ENCODE measurements around the gene DNAH2. TPM values are rescaled to one million over a fixed set of nuclear protein-coding genes. Genes with fewer than 3 reads are reported as not detected.

Gene DNAH2
- total RNA-seq, 2 experiments from 2014 or later: not detected

DNA sequence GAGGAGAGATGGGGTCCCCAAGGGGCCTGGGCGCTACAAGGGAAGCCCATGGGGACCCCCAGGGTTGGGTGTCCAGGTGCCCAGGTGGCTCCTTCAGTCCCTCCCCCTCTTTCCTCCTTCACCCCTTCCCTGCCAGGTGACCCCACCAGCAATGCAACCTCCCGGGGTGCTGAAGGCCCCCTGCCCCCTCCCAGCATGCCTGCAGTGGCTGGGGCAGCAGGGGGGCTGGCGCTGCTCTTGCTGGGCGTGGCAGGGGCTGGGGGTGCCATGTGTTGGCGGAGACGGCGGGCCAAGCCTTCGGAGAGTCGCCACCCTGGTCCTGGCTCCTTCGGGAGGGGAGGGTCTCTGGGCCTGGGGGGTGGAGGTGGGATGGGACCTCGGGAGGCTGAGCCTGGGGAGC lies 8.5 kb upstream of the DNAH2 start:
- TF ChIP-seq EZH2phosphoT487 (IDR thresholded peaks at IDR 0.05; ENCODE audit: borderline replicate concordance, low read depth, low read length): no peak
- TF ChIP-seq, protein P1, sequence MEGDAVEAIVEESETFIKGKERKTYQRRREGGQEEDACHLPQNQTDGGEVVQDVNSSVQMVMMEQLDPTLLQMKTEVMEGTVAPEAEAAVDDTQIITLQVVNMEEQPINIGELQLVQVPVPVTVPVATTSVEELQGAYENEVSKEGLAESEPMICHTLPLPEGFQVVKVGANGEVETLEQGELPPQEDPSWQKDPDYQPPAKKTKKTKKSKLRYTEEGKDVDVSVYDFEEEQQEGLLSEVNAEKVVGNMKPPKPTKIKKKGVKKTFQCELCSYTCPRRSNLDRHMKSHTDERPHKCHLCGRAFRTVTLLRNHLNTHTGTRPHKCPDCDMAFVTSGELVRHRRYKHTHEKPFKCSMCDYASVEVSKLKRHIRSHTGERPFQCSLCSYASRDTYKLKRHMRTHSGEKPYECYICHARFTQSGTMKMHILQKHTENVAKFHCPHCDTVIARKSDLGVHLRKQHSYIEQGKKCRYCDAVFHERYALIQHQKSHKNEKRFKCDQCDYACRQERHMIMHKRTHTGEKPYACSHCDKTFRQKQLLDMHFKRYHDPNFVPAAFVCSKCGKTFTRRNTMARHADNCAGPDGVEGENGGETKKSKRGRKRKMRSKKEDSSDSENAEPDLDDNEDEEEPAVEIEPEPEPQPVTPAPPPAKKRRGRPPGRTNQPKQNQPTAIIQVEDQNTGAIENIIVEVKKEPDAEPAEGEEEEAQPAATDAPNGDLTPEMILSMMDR (conservative IDR thresholded peaks at IDR 0.05; ENCODE audit: low read length): no peak
- ChIA-PET CTCF (ENCODE audit: unreplicated experiment) (no interaction called here), POLR2A (interaction anchor here (0.6 kb wide), 1 partner anchor 12 kb away, joined by 7 read pairs; no protein-coding TSS in a partner anchor)
- Histone ChIP-seq H3K27ac (ENCODE audit: low read depth, low read length, poor library complexity, severe bottlenecking) (no peak overlapping the region), H2AFZ (ENCODE audit: low read length) (no peak overlapping the region), H3K4me2 (ENCODE audit: low read length) (no peak overlapping the region), H4K20me1 (ENCODE audit: insufficient read depth, low read length) (no peaks in the 10 kb centered on the region; the same call in 1 of the 2 replicates), H3K4me1 (ENCODE audit: insufficient read depth, low read length, poor library complexity, severe bottlenecking) (peaks cover 10% of the 10 kb centered on the region), H3K36me3 (ENCODE audit: insufficient read depth, low read length) (no peaks in the 10 kb centered on the region), H3K9me2 (ENCODE audit: insufficient read depth, low read length) (0 out of 2 replicates have a peak, but pooled peaks cover 4% of the 10 kb centered on the region), H3K79me2 (ENCODE audit: insufficient read depth, low read depth, low read length) (no peaks in the 10 kb centered on the region), H3K9me3 (ENCODE audit: low read length) (no peaks in the 10 kb centered on the region), H3K4me3 (ENCODE audit: low read depth, low read length, poor library complexity, severe bottlenecking) (no peak overlapping the region)
- no peak for DNase-seq (ENCODE audit: low spot score)
- BruUV-seq (replicated peaks): no TSS peak
- intact Hi-C loops (cut with micrococcal nuclease; ENCODE audit: unreplicated experiment): no loop called here

DNA sequence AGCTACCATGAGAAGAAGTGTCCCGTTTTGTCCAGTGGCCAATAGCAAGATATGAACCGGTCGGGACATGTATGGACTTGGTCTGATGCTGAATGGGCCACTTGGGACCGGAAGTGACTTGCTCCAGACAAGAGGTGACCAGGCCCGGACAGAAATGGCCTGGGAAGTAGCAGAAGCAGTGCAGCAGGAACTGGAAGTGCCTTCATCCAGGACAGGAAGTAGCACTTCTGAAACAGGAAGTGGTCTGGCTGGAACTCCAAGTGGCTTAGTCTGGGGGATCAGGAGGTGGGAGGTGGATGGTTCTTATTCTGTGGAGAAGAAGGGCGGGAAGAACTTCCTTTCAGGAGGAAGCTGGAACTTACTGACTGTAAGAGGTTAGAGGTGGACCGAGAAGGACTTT lies 7.2 kb upstream of the DNAH2 start:
- ChIA-PET POLR2A (no interaction called here), CTCF (ENCODE audit: unreplicated experiment) (interaction anchor here (0.9 kb wide), 1 partner anchor 13 kb away, joined by 3 read pairs; no protein-coding TSS in a partner anchor)
- peak overlapping the region; percentile 24 for H3K4me2 ChIP-seq (ENCODE audit: low read length)
- H3K9me2 ChIP-seq (ENCODE audit: insufficient read depth, low read length): 0 out of 2 replicates have a peak, but pooled peaks cover 4% of the 10 kb centered on the region
- no peak overlapping the region for H3K4me3 ChIP-seq (ENCODE audit: low read depth, low read length, poor library complexity, severe bottlenecking)
- H3K27ac ChIP-seq (ENCODE audit: low read depth, low read length, poor library complexity, severe bottlenecking): no peak overlapping the region
- no peaks in the 10 kb centered on the region for H3K9me3 ChIP-seq (ENCODE audit: low read length)
- H3K36me3 ChIP-seq (ENCODE audit: insufficient read depth, low read length): no peaks in the 10 kb centered on the region
- peak; percentile 33 for DNase-seq (ENCODE audit: low spot score)
- TF ChIP-seq EZH2phosphoT487 (IDR thresholded peaks at IDR 0.05; ENCODE audit: borderline replicate concordance, low read depth, low read length): no peak
- TF ChIP-seq, protein P1 (conservative IDR thresholded peaks at IDR 0.05; ENCODE audit: low read length): no peak
- H4K20me1 ChIP-seq (ENCODE audit: insufficient read depth, low read length): no peaks in the 10 kb centered on the region
- intact Hi-C loops (cut with micrococcal nuclease; ENCODE audit: unreplicated experiment): no loop called here
- peak overlapping the region; percentile 14; the same call in 1 of the 2 replicates for H2AFZ ChIP-seq (ENCODE audit: low read length)
- no peaks in the 10 kb centered on the region for H3K79me2 ChIP-seq (ENCODE audit: insufficient read depth, low read depth, low read length)
- no TSS peak for BruUV-seq (replicated peaks)
- peaks cover 10% of the 10 kb centered on the region for H3K4me1 ChIP-seq (ENCODE audit: insufficient read depth, low read length, poor library complexity, severe bottlenecking)

DNA sequence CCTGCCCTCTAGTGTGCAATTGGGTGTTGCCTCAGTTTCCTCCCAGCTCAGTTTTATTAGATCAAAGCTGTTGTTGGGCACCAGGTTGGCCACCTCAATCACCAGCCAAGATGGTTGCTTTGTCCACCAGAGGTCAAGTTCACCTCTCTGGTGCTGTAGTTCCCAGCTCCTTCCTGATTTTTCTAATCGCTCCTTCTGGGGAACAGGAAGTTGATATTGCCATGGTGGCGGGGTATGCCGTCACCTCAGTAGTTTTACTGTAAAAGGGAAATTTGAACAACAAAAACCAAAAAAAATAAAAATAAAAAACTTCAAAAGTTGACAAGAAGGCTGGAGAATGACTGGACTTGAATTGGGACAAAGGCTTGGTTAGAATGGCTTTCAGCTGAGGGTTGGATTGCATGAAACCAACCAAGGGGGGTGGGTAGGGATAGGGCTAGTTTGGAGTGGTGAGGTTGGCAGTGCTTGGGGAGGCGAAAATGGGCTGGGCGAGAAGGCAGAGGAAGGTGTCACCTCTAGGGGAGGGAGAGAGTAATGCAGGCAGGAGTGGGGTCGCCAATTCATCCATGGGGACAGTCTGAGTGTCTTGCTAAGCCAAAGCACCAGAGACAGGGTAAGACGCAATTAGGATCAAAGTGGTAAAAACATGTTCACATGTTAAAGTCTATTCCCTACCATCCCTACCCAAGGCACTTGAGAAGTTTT lies 6.3 kb upstream of the DNAH2 start:
- peak; percentile 34 for DNase-seq (ENCODE audit: low spot score)
- no peak overlapping the region for H2AFZ ChIP-seq (ENCODE audit: low read length)
- no peaks in the 10 kb centered on the region for H3K79me2 ChIP-seq (ENCODE audit: insufficient read depth, low read depth, low read length)
- peaks cover 10% of the 10 kb centered on the region for H3K4me1 ChIP-seq (ENCODE audit: insufficient read depth, low read length, poor library complexity, severe bottlenecking)
- no peak overlapping the region for H3K4me3 ChIP-seq (ENCODE audit: low read depth, low read length, poor library complexity, severe bottlenecking)
- no peak overlapping the region for H3K4me2 ChIP-seq (ENCODE audit: low read length)
- H3K36me3 ChIP-seq (ENCODE audit: insufficient read depth, low read length): no peaks in the 10 kb centered on the region
- no peaks in the 10 kb centered on the region for H4K20me1 ChIP-seq (ENCODE audit: insufficient read depth, low read length)
- no peak overlapping the region for H3K27ac ChIP-seq (ENCODE audit: low read depth, low read length, poor library complexity, severe bottlenecking)
- TF ChIP-seq, protein P1 (conservative IDR thresholded peaks at IDR 0.05; ENCODE audit: low read length): peak; percentile 65
- no peak for TF ChIP-seq EZH2phosphoT487 (IDR thresholded peaks at IDR 0.05; ENCODE audit: borderline replicate concordance, low read depth, low read length)
- intact Hi-C loops (cut with micrococcal nuclease; ENCODE audit: unreplicated experiment): no loop called here
- ChIA-PET CTCF (ENCODE audit: unreplicated experiment) (no interaction called here), POLR2A (no interaction called here)
- no TSS peak for BruUV-seq (replicated peaks)
- H3K9me2 ChIP-seq (ENCODE audit: insufficient read depth, low read length): 0 out of 2 replicates have a peak, but pooled peaks cover 4% of the 10 kb centered on the region
- H3K9me3 ChIP-seq (ENCODE audit: low read length): no peaks in the 10 kb centered on the region
